SU-DHL-6 (cell line): Measurements from ENCODE around the gene KIF5B.
"Not testable (repeated sequence)": the region's sequence is repeated elsewhere in the genome, so short reads cannot be mapped to it uniquely, and the experiment has no call there.

Experiments used
- H2AFZ ChIP-seq: fragments of 200-600 bp; sonication (generic); 2 replicates; pipeline ENCODE4 v1.6.1; 2014; ENCODE audit warnings: low read depth, mild to moderate bottlenecking, moderate library complexity, mixed read lengths, antibody characterized with exemption, low read length; ENCODE audit not compliant: severe bottlenecking
- H3F3A ChIP-seq: fragments of 200-600 bp; shearing (Covaris generic); 2 replicates; pipeline ENCODE4 v1.6.0; 2016; ENCODE audit warnings: antibody characterized with exemption, mild to moderate bottlenecking; ENCODE audit not compliant: insufficient read depth
- H3K27ac ChIP-seq: fragments of 200-600 bp; sonication (generic); 2 replicates; pipeline ENCODE4 v1.5.1; 2016; ENCODE audit warnings: low read depth, mild to moderate bottlenecking, low read length, moderate library complexity, mixed read lengths
- H3K27me3 ChIP-seq: fragments of 200-600 bp; sonication (generic), shearing (Covaris generic); 2 replicates; pipeline ENCODE4 v1.6.0; 2014; ENCODE audit warnings: mild to moderate bottlenecking, low read length
- H3K36me3 ChIP-seq: fragments of 200-600 bp; sonication (generic); 2 replicates; pipeline ENCODE4 v1.6.1; 2014; ENCODE audit warnings: mild to moderate bottlenecking, low read length, mixed read lengths
- H3K4me2 ChIP-seq: fragments of 300-600, 200-600 bp; shearing (Covaris generic), sonication (generic); 2 replicates; pipeline ENCODE4 v1.6.0; 2014; ENCODE audit warnings: low read length, low read depth, mild to moderate bottlenecking; ENCODE audit not compliant: poor library complexity, severe bottlenecking
- H3K4me3 ChIP-seq: fragments of 200-600 bp; sonication (generic); 2 replicates; pipeline ENCODE4 v1.5.1; 2014; ENCODE audit warnings: antibody characterized with exemption, low read length, mild to moderate bottlenecking, mixed read lengths; ENCODE audit not compliant: insufficient read depth, poor library complexity, severe bottlenecking
- H3K79me2 ChIP-seq: fragments of 200-600 bp; sonication (generic); 2 replicates; pipeline ENCODE4 v1.6.1; 2014; ENCODE audit warnings: mild to moderate bottlenecking, low read length, moderate library complexity; ENCODE audit not compliant: insufficient read depth
- H3K9ac ChIP-seq: fragments of 200-600 bp; sonication (generic); 2 replicates; pipeline ENCODE4 v1.7.0; 2014; ENCODE audit warnings: mild to moderate bottlenecking, low read length
- H3K9me2 ChIP-seq: fragments of 200-600 bp; sonication (generic); replicated peaks from 2 replicates; pipeline ENCODE4 v1.6.1; 2014; ENCODE audit warnings: low read length; ENCODE audit not compliant: insufficient read depth
- H3K9me3 ChIP-seq: fragments of 200-600 bp; sonication (generic); 2 replicates; pipeline ENCODE4 v1.6.1; 2014; ENCODE audit warnings: low read length, mixed read lengths; ENCODE audit not compliant: insufficient read depth
- H4K20me1 ChIP-seq: fragments of 200-600 bp; sonication (generic); 2 replicates; pipeline ENCODE4 v1.6.1; 2014; ENCODE audit warnings: low read depth, mild to moderate bottlenecking, antibody characterized with exemption, low read length, moderate library complexity, mixed read lengths
- CTCF ChIP-seq: fragments of 200-600 bp; sonication (generic); IDR thresholded peaks from one replicate; pipeline ENCODE4 v1.5.1; 2017; ENCODE audit warnings: antibody characterized with exemption, mild to moderate bottlenecking, low read length, moderate library complexity; ENCODE audit not compliant: insufficient read depth, poor library complexity, severe bottlenecking
- EZH2phosphoT487 ChIP-seq: fragments of 200-600 bp; sonication (generic), shearing (Covaris generic); conservative IDR thresholded peaks from 2 replicates; pipeline ENCODE4 v1.6.1; 2018; ENCODE audit warnings: mild to moderate bottlenecking, antibody characterized with exemption, low read length, moderate library complexity, mixed read lengths

Gene KIF5B

GRCh38 chr10:31972519-31973041 lies 83.6 kb downstream of the KIF5B start:
- Histone ChIP-seq H3K9me2 (no peaks in the 10 kb centered on the region), H3K27ac (no peak overlapping the region), H3K36me3 (no peaks in the 10 kb centered on the region), H3F3A (no peaks in the 10 kb centered on the region), H2AFZ (no peak overlapping the region), H4K20me1 (no peaks in the 10 kb centered on the region), H3K4me3 (no peak overlapping the region), H3K79me2 (no peaks in the 10 kb centered on the region), H3K9me3 (no peaks in the 10 kb centered on the region), H3K27me3 (no peaks in the 10 kb centered on the region), H3K9ac (no peak overlapping the region), H3K4me2 (no peak overlapping the region)
- TF ChIP-seq EZH2phosphoT487, result no peak
- TF ChIP-seq CTCF, result no peak

GRCh38 chr10:31969847-31970246 lies 86.4 kb downstream of the KIF5B start:
- not testable (repeated sequence) for H3K36me3 ChIP-seq, H3K9ac ChIP-seq, H4K20me1 ChIP-seq, H3K9me3 ChIP-seq, H3K4me2 ChIP-seq, H3K79me2 ChIP-seq, H3K9me2 ChIP-seq, H2AFZ ChIP-seq, H3F3A ChIP-seq, H3K4me3 ChIP-seq, H3K27me3 ChIP-seq, H3K27ac ChIP-seq

GRCh38 chr10:31963589-31963980 lies 92.6 kb downstream of the KIF5B start:
- no peak overlapping the region for H3K4me2 ChIP-seq
- H3K4me3 ChIP-seq, result no peak overlapping the region
- H3K27me3 ChIP-seq, result no peaks in the 10 kb centered on the region
- no peak overlapping the region for H3K27ac ChIP-seq
- H3K9me2 ChIP-seq, result no peaks in the 10 kb centered on the region
- H4K20me1 ChIP-seq, result no peaks in the 10 kb centered on the region
- no peaks in the 10 kb centered on the region for H3F3A ChIP-seq
- no peaks in the 10 kb centered on the region for H3K9me3 ChIP-seq
- H2AFZ ChIP-seq, result no peak overlapping the region
- no peaks in the 10 kb centered on the region for H3K36me3 ChIP-seq
- no peaks in the 10 kb centered on the region for H3K79me2 ChIP-seq
- H3K9ac ChIP-seq, result no peak overlapping the region
- TF ChIP-seq EZH2phosphoT487 (no peak), CTCF (no peak)

GRCh38 chr10:31962826-31963588 lies 93.2 kb downstream of the KIF5B start:
- no peak overlapping the region for H3K4me2 ChIP-seq
- no peaks in the 10 kb centered on the region for H3K9me3 ChIP-seq
- H3K9ac ChIP-seq, result no peak overlapping the region
- no peaks in the 10 kb centered on the region for H3K9me2 ChIP-seq
- no peak overlapping the region for H3K27ac ChIP-seq
- H3K27me3 ChIP-seq, result no peaks in the 10 kb centered on the region
- no peaks in the 10 kb centered on the region for H3F3A ChIP-seq
- H2AFZ ChIP-seq, result no peak overlapping the region
- H4K20me1 ChIP-seq, result no peaks in the 10 kb centered on the region
- TF ChIP-seq EZH2phosphoT487 (no peak), CTCF (no peak)
- no peak overlapping the region for H3K4me3 ChIP-seq
- H3K79me2 ChIP-seq, result no peaks in the 10 kb centered on the region
- H3K36me3 ChIP-seq, result no peaks in the 10 kb centered on the region
